Measurements from ENCODE around the gene PFKM.

DNA sequence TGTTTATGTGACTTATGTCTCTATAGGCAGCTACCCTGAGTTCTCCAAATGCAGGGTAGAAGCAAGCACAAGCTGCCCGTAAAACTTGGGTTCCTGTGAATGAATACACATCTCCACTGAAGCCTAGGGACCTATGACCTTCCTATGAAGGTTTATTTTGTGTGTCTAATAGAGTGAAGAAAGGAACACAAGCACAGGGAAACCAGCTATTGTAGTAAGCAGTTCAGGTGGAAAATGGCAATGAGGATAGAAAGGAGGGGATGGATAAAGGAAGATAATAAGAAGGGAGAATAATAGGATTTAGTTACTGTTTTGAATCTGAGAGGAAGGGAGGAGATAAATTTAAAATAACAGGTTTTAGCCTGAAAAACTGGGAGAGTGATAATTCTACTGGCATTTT, 2.4 kb downstream of the PFKM start:
- TF ChIP-seq, protein P1, sequence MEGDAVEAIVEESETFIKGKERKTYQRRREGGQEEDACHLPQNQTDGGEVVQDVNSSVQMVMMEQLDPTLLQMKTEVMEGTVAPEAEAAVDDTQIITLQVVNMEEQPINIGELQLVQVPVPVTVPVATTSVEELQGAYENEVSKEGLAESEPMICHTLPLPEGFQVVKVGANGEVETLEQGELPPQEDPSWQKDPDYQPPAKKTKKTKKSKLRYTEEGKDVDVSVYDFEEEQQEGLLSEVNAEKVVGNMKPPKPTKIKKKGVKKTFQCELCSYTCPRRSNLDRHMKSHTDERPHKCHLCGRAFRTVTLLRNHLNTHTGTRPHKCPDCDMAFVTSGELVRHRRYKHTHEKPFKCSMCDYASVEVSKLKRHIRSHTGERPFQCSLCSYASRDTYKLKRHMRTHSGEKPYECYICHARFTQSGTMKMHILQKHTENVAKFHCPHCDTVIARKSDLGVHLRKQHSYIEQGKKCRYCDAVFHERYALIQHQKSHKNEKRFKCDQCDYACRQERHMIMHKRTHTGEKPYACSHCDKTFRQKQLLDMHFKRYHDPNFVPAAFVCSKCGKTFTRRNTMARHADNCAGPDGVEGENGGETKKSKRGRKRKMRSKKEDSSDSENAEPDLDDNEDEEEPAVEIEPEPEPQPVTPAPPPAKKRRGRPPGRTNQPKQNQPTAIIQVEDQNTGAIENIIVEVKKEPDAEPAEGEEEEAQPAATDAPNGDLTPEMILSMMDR (IDR thresholded peaks at IDR 0.05), result no peak
- TF ChIP-seq POLR2A (IDR thresholded peaks at IDR 0.05), result no peak

All from prostate gland (tissue), 2 donors.